NCI-H1417 treated with DMSO at 0.1 percent for 48 hours (cell line): ENCODE measurements around the gene OCIAD1.

ENCODE experiments used
- DNase-seq: peaks from one replicate; lab custom pipeline; 2025; lab: John Stamatoyannopoulos, UW

The OCIAD1 gene

GRCh38 chr4:48891028-48891619 lies 60.2 kb downstream of the OCIAD1 start:
- DNase-seq: no peak

DNA sequence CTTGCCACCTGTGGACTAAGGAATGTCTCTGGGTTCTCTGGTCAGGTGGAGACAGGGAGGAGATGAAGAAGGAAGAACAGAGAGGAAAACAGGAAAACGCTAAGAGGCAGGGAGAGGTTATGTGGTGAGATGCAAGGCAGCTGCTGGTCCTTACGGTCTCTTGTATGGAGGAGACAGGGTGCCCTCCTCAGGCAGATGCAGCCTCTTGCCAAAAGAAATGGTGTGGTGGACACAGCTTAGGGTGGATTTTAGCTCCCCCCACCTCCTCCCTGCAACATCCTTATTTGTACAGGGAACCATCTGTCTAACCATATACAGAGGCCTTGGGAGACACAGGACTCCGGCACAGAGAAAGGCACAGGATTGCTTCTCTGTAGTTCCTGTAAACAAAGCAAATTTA lies 66.0 kb downstream of the OCIAD1 start:
- DNase-seq: no peak

GRCh38 chr4:48898733-48899431 lies 68.0 kb downstream of the OCIAD1 start:
- no peak for DNase-seq

- no peak for DNase-seq
Measured at GRCh38 chr4:48899432-48899749, 68.5 kb downstream of the OCIAD1 start.

GRCh38 chr4:48899950-48900349 lies 69.1 kb downstream of the OCIAD1 start:
- no peak for DNase-seq

- no peak for DNase-seq
Measured at GRCh38 chr4:48901196-48901595, 70.3 kb downstream of the OCIAD1 start.

- no peak for DNase-seq
Measured at GRCh38 chr4:48902266-48902665, 71.4 kb downstream of the OCIAD1 start.

- DNase-seq: no peak
Measured at GRCh38 chr4:48904101-48904500, 73.2 kb downstream of the OCIAD1 start.

GRCh38 chr4:48904541-48905142 lies 73.8 kb downstream of the OCIAD1 start:
- no peak for DNase-seq

DNA sequence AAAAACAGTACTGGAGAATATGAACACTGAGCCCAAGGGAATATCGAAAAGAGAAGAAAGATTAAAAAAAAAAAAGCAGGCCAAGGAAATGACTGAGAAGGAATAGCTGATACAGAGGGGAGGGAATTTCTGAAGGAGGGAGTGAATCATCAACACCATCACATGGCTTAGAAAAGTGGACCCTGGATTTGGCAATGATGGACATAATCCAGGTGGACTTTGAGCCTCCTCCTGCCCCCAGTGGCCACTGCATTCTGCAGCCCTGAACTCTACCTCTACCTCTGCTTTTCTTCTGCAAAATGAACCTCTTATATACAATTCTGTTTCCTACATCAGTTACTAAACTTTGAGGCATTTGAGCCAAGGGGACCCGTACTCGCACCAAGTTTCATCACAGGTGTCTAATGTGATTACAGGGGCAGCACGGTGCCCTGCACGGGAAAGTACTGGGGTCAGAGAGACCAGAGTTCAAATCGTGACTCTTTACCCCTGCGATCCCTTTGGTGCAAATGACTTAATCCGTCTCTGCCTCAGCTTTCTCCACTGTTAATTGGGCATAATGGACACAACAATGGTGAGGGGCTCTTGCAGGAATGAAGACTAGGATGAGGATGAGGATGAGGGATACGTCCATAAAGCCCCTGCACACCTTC lies 74.6 kb downstream of the OCIAD1 start:
- no peak for DNase-seq

GRCh38 chr4:48906206-48907173 lies 75.6 kb downstream of the OCIAD1 start, which contains the start of gene OCIAD2:
Gene OCIAD2 (minus strand): TSS chr4:48906774. CDS start chr4:48904549, 2,225 bp downstream.
- peak; percentile 53 for DNase-seq

GRCh38 chr4:48907706-48908477 lies 77.0 kb downstream of the OCIAD1 start:
- no peak for DNase-seq

DNA sequence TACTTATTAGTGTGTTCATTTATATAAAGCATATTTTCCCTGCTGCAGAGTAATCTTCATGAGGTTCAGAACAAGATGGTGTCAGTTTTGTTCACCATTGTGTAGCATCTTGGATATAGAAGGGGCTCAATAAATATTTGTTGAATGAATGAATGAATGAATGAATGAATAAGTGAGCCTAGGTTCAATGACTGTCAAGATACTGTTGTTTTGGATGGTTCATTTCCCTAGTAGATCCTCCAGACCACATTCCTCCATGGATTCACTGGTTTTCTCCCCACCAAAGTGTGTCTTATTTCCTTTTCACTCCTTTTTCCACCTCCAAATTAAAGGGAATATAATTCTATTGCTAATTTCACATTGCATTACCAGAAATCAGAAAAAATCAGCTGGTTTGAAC lies 77.8 kb downstream of the OCIAD1 start:
- DNase-seq: no peak

- DNase-seq: no peak
Measured at GRCh38 chr4:48909697-48910096, 78.8 kb downstream of the OCIAD1 start.

- DNase-seq: no peak
Measured at GRCh38 chr4:48910511-48910910, 79.6 kb downstream of the OCIAD1 start.
